Vagina (tissue), 2 donors: ENCODE measurements around the gene MIPEP. TPM values are rescaled to one million over a fixed set of nuclear protein-coding genes. Genes with fewer than 3 reads are reported as not detected.

ENCODE experiments used
- DNase-seq, 2 donors: peaks; one replicate each; pipeline ENCODE4 v3.0.0-alpha.2; 2017; ENCODE audit errors: extremely low spot score in 2 of 2
- H3K27ac ChIP-seq: fragments of 200-600 bp; sonication (generic); one replicate; pipeline ENCODE4 v1.5.1; 2019
- H3K27me3 ChIP-seq: fragments of 200-600 bp; sonication (generic); one replicate; pipeline ENCODE4 v1.5.1; 2019
- H3K36me3 ChIP-seq, 2 donors: fragments of 200-600 bp; sonication (generic); one replicate each; pipeline ENCODE4 v1.5.1; 2017 to 2019
- H3K4me1 ChIP-seq: fragments of 200-600 bp; sonication (generic); one replicate; pipeline ENCODE4 v1.5.1; 2019
- H3K4me3 ChIP-seq, 2 donors: fragments of 200-600 bp; sonication (generic); 1 replicate in 1 of 2; 2 replicates in 1 of 2; pipeline ENCODE4 v1.5.1; 2016 to 2019
- H3K9me3 ChIP-seq: fragments of 200-600 bp; sonication (generic); one replicate; pipeline ENCODE4 v1.5.1; 2019
- CTCF ChIP-seq, 3 experiments: fragments of 450-650 bp in 2 of 3; fragments of 200-600 bp in 1 of 3; sonication (generic) in 1 of 3; IDR thresholded peaks; one replicate each; pipeline ENCODE4 v1.5.1; 2017 to 2019; ENCODE audit warnings: antibody characterized with exemption in 3 of 3, mild to moderate bottlenecking in 2 of 3, moderate library complexity in 2 of 3
- POLR2A ChIP-seq, 2 donors: fragments of 450-650 bp; IDR thresholded peaks; one replicate each; pipeline ENCODE4 v1.6.1; 2017; ENCODE audit warnings: antibody characterized with exemption in 2 of 2, mild to moderate bottlenecking in 2 of 2, moderate library complexity in 2 of 2
- POLR2AphosphoS5 ChIP-seq, 2 donors: sonication (generic); formaldehyde crosslinking; IDR thresholded peaks; one replicate each; pipeline ENCODE4 v1.9.0; 2017; ENCODE audit warnings: antibody characterized with exemption in 2 of 2, mild to moderate bottlenecking in 2 of 2, low read depth in 1 of 2; ENCODE audit not compliant: insufficient read depth in 1 of 2
- intact Hi-C: fragments of 100-400 bp; cut with DNase I; formaldehyde crosslinking; loops from one replicate; pipeline ENCODE4 v1.15.1; 2023
- total RNA-seq: library from RNA; depleted of rRNA; stranded (reverse); fragments of >200 nt; gene quantifications from one replicate; pipeline ENCODE4 v1.2.3, GENCODE V29; 2016

The MIPEP gene
- total RNA-seq, 1 donor from 2014 or later: 13.3 TPM

DNA sequence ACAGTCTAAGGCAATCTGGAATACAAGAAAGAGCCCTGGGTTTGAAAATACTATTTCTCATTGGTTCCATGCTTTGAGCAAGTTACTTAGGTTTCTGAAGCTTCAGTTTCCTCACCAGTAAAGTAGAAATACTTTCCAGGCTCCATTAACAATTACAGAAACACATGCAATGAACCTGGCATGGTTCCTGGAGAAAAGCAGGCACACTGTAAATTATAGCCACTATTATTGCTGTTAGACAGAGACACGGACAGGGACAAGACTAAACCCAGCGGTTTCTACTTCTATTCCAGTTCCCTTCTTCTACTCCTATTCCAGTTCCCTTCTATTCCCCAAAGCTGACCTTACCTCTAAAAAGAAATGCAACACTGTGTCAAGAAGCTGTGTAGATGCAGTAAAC is 41.2 kb downstream of the MIPEP start:
- no peak overlapping the region for H3K4me3 ChIP-seq
- intact Hi-C loops: no loop called here

GRCh38 chr13:23847497-23847896 is 41.7 kb downstream of the MIPEP start:
- H3K4me3 ChIP-seq: no peak overlapping the region
- no peak overlapping the region for H3K27ac ChIP-seq
- H3K36me3 ChIP-seq: no peaks in the 10 kb centered on the region
- H3K27me3 ChIP-seq: no peaks in the 10 kb centered on the region
- TF ChIP-seq POLR2A (IDR thresholded peaks at IDR 0.05): no peak
- no peak for TF ChIP-seq POLR2AphosphoS5 (IDR thresholded peaks at IDR 0.05; ENCODE audit: insufficient read depth in 1 of 2, low read depth in 1 of 2)
- no peak for TF ChIP-seq CTCF (IDR thresholded peaks at IDR 0.05)
- intact Hi-C loops: no loop called here
- H3K4me1 ChIP-seq: peaks cover 15% of the 10 kb centered on the region
- no peaks in the 10 kb centered on the region for H3K9me3 ChIP-seq
- DNase-seq: no peak

More for the DNA sequence above, 41.2 kb downstream of the MIPEP start:
- no peaks in the 10 kb centered on the region for H3K27me3 ChIP-seq
- H3K27ac ChIP-seq: no peak overlapping the region
- no peak for DNase-seq
- no peaks in the 10 kb centered on the region for H3K36me3 ChIP-seq
- TF ChIP-seq POLR2A (IDR thresholded peaks at IDR 0.05) (no peak), POLR2AphosphoS5 (IDR thresholded peaks at IDR 0.05; ENCODE audit: insufficient read depth in 1 of 2, low read depth in 1 of 2) (no peak), CTCF (IDR thresholded peaks at IDR 0.05) (no peak)
- peaks cover 15% of the 10 kb centered on the region for H3K4me1 ChIP-seq
- no peaks in the 10 kb centered on the region for H3K9me3 ChIP-seq

- Histone ChIP-seq H3K36me3 (peaks cover 0 to 5% of the 10 kb centered on the region in 2 donors), H3K4me1 (peaks cover 15% of the 10 kb centered on the region), H3K4me3 (no peak overlapping the region), H3K27me3 (no peaks in the 10 kb centered on the region), H3K9me3 (no peaks in the 10 kb centered on the region), H3K27ac (no peak overlapping the region)
- TF ChIP-seq CTCF (IDR thresholded peaks at IDR 0.05): no peak
- DNase-seq: no peak
- intact Hi-C loops: no loop called here
Observed at GRCh38 chr13:23845105-23845725, 44.0 kb downstream of the MIPEP start.

DNA sequence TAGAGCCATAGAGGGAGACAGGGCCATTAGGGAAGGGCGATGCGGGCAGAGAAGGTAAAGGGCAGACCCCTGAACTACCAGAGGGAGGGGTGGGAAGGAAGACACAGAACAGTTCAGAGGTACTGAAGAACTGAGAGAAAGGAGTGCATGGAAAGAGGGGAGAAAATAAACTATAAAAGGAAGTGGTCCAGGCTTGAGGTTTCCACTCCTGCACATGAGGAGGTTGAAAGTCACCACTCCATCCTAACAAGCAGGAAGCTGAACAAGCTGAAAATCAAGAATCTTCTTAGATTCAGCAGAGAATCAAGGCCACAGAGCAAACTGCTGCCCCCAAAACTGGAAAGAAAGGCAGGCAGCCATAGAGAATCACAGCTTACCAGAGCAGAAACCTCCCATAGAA is 45.1 kb downstream of the MIPEP start:
- intact Hi-C loops: no loop called here
- Histone ChIP-seq H3K27ac (no peak overlapping the region), H3K4me3 (no peak overlapping the region), H3K36me3 (peaks cover 0 to 7% of the 10 kb centered on the region in 2 donors), H3K9me3 (no peaks in the 10 kb centered on the region), H3K27me3 (no peaks in the 10 kb centered on the region), H3K4me1 (peaks cover 15% of the 10 kb centered on the region)
- TF ChIP-seq POLR2AphosphoS5 (IDR thresholded peaks at IDR 0.05; ENCODE audit: insufficient read depth in 1 of 2, low read depth in 1 of 2) (no peak), POLR2A (IDR thresholded peaks at IDR 0.05) (no peak), CTCF (IDR thresholded peaks at IDR 0.05) (no peak)
- no peak for DNase-seq

GRCh38 chr13:23843436-23843835 is 45.8 kb downstream of the MIPEP start:
- H3K4me1 ChIP-seq: peaks cover 8% of the 10 kb centered on the region
- intact Hi-C loops: no loop called here
- no peaks in the 10 kb centered on the region for H3K9me3 ChIP-seq
- no peak for DNase-seq
- TF ChIP-seq POLR2A (IDR thresholded peaks at IDR 0.05): no peak
- no peak for TF ChIP-seq POLR2AphosphoS5 (IDR thresholded peaks at IDR 0.05; ENCODE audit: insufficient read depth in 1 of 2, low read depth in 1 of 2)
- TF ChIP-seq CTCF (IDR thresholded peaks at IDR 0.05): no peak
- no peaks in the 10 kb centered on the region for H3K27me3 ChIP-seq
- H3K27ac ChIP-seq: no peak overlapping the region
- no peak overlapping the region for H3K4me3 ChIP-seq
- peaks cover 0 to 7% of the 10 kb centered on the region in 2 donors for H3K36me3 ChIP-seq
